H1 (cell line): ENCODE data around the gene PATL2. TPM values are rescaled to one million over a fixed set of nuclear protein-coding genes. Genes with fewer than 3 reads are reported as not detected.

ENCODE experiments used
- CTCF ChIA-PET: fragments of 300-600 bp; sonication (Branson Sonifier 250); formaldehyde crosslinking; loops from one replicate; lab custom pipeline; 2021; ENCODE audit not compliant: partially characterized antibody; lab: Charles Lee
- POLR2A ChIA-PET: fragments of 300-600 bp; sonication (Branson Sonifier 250); formaldehyde crosslinking; loops from one replicate; lab custom pipeline; 2021; ENCODE audit warnings: inconsistent platforms; ENCODE audit not compliant: partially characterized antibody; lab: Charles Lee
- DNase-seq, 2 experiments: peaks; one replicate each; pipeline versions ENCODE4 v3.0.0 to v3.0.0-alpha.2; 2010 to 2022; ENCODE audit warnings: low spot score in 2 of 2, low read depth in 1 of 2, mixed read lengths in 1 of 2
- FAIRE-seq: peaks from 2 replicates; lab custom pipeline; 2011; peaks lifted over from hg19 to GRCh38; lab: Jason Lieb, UNC
- H2AFZ ChIP-seq: 2 replicates; pipeline ENCODE4 v1.8.1; 2012; ENCODE audit warnings: low read length, inconsistent platforms
- H2AK5ac ChIP-seq: 2 replicates; pipeline ENCODE4 v1.6.1; 2013; ENCODE audit warnings: low read depth, low read length
- H2BK120ac ChIP-seq: replicated peaks from 2 replicates; pipeline ENCODE3; 2013; ENCODE audit warnings: low read depth, low read length, inconsistent platforms
- H2BK12ac ChIP-seq: 2 replicates; pipeline ENCODE4 v1.6.1; 2013; ENCODE audit warnings: low read depth, low read length
- H2BK15ac ChIP-seq: 2 replicates; pipeline ENCODE4 v1.6.1; 2013; ENCODE audit warnings: low read length
- H2BK20ac ChIP-seq: 2 replicates; pipeline ENCODE4 v1.6.1; 2013; ENCODE audit warnings: low read length
- H2BK5ac ChIP-seq: 2 replicates; pipeline ENCODE4 v1.6.1; 2013; ENCODE audit warnings: low read depth, low read length
- H3K14ac ChIP-seq: 2 replicates; pipeline ENCODE4 v1.6.1; 2013; ENCODE audit warnings: inconsistent platforms; ENCODE audit not compliant: insufficient read length
- H3K18ac ChIP-seq: 2 replicates; pipeline ENCODE4 v1.6.1; 2013; ENCODE audit warnings: low read length; ENCODE audit errors: extremely low read depth
- H3K23ac ChIP-seq: 2 replicates; pipeline ENCODE4 v1.6.1; 2013; ENCODE audit warnings: inconsistent platforms; ENCODE audit not compliant: insufficient read length
- H3K23me2 ChIP-seq: 2 replicates; pipeline ENCODE4 v1.6.1; 2013; ENCODE audit warnings: low read depth, low read length
- H3K27ac ChIP-seq: 2 replicates; pipeline ENCODE4 v1.6.1; 2011; ENCODE audit warnings: low read depth, low read length, inconsistent platforms
- H3K27me3 ChIP-seq, 4 experiments: replicated peaks in 1 of 4; 1 replicate in 1 of 4; 2 replicates in 3 of 4; pipeline versions ENCODE4 v1.6.1 to v1.8.1; 2011 to 2013; ENCODE audit warnings: low read length in 3 of 4, mild to moderate bottlenecking in 3 of 4, inconsistent platforms in 2 of 4, mixed read lengths in 2 of 4, moderate library complexity in 1 of 4; ENCODE audit not compliant: control insufficient read depth in 3 of 4, insufficient read depth in 3 of 4; ENCODE audit errors: extremely low read depth in 1 of 4
- H3K36me3 ChIP-seq, 4 experiments: 2 replicates each; pipeline versions ENCODE4 v1.6.1 to v1.8.1; 2011 to 2013; ENCODE audit warnings: mild to moderate bottlenecking in 4 of 4, low read length in 3 of 4, moderate library complexity in 2 of 4, control low read depth in 1 of 4, inconsistent platforms in 1 of 4; ENCODE audit not compliant: insufficient read depth in 4 of 4, control insufficient read depth in 2 of 4
- H3K4ac ChIP-seq: replicated peaks from 2 replicates; pipeline ENCODE3; 2013; ENCODE audit warnings: low read length, low read depth, mixed read lengths, inconsistent platforms; ENCODE audit not compliant: insufficient read length
- H3K4me1 ChIP-seq, 4 experiments: replicated peaks in 1 of 4; 1 replicate in 1 of 4; 2 replicates in 3 of 4; pipeline versions ENCODE4 v1.6.1 to v1.8.1; 2011 to 2013; ENCODE audit warnings: low read length in 3 of 4, inconsistent platforms in 2 of 4, mixed read lengths in 1 of 4; ENCODE audit not compliant: insufficient read depth in 4 of 4, control insufficient read depth in 3 of 4
- H3K4me2 ChIP-seq, 2 experiments: 2 replicates each; pipeline versions ENCODE4 v1.6.1 to v1.8.1; 2011 to 2013; ENCODE audit warnings: low read depth in 2 of 2, low read length in 2 of 2, control low read depth in 1 of 2, inconsistent platforms in 1 of 2, mild to moderate bottlenecking in 1 of 2; ENCODE audit not compliant: insufficient read depth in 1 of 2
- H3K4me3 ChIP-seq, 4 experiments: fragments of 200-600, 300-600 bp in 1 of 4; sonication (generic), shearing (Covaris generic), sonication (Bioruptor Twin) in 1 of 4; 2 replicates each; pipeline versions ENCODE4 v1.5.1 to v1.8.1; 2011 to 2016; ENCODE audit warnings: low read length in 4 of 4, low read depth in 3 of 4, control low read depth in 2 of 4, inconsistent platforms in 2 of 4, mild to moderate bottlenecking in 2 of 4, mixed read lengths in 1 of 4, moderate library complexity in 1 of 4; ENCODE audit not compliant: insufficient read depth in 2 of 4; ENCODE audit errors: extremely low read depth in 1 of 4
- H3K56ac ChIP-seq: replicated peaks from 2 replicates; pipeline ENCODE3; 2013; ENCODE audit warnings: low read depth, mild to moderate bottlenecking, mixed read lengths, low read length, inconsistent platforms; ENCODE audit not compliant: insufficient read length
- H3K79me1 ChIP-seq: 2 replicates; pipeline ENCODE4 v1.6.1; 2013; ENCODE audit warnings: low read depth, low read length, control low read depth
- H3K79me2 ChIP-seq, 2 experiments: 2 replicates each; pipeline versions ENCODE4 v1.6.1 to v1.8.1; 2012 to 2013; ENCODE audit warnings: low read length in 2 of 2, mild to moderate bottlenecking in 2 of 2, inconsistent platforms in 1 of 2; ENCODE audit not compliant: insufficient read depth in 2 of 2, control insufficient read depth in 1 of 2
- H3K9ac ChIP-seq, 4 experiments: replicated peaks in 1 of 4; 1 replicate in 1 of 4; 2 replicates in 3 of 4; pipeline versions ENCODE4 v1.6.1 to v1.8.1; 2011 to 2013; ENCODE audit warnings: low read depth in 3 of 4, low read length in 3 of 4, control low read depth in 2 of 4, mild to moderate bottlenecking in 2 of 4, moderate library complexity in 2 of 4, inconsistent platforms in 1 of 4; ENCODE audit errors: extremely low read depth in 1 of 4
- H3K9me3 ChIP-seq, 2 experiments: 2 replicates each; pipeline versions ENCODE4 v1.6.1 to v1.8.1; 2012 to 2013; ENCODE audit warnings: mild to moderate bottlenecking in 2 of 2, moderate library complexity in 2 of 2, control low read depth in 1 of 2, inconsistent platforms in 1 of 2, low read depth in 1 of 2, low read length in 1 of 2, mixed read lengths in 1 of 2; ENCODE audit not compliant: insufficient read depth in 2 of 2
- H4K20me1 ChIP-seq, 2 experiments: replicated peaks in 1 of 2; 2 replicates each; pipeline versions ENCODE3 to v1.8.1; 2011 to 2013; ENCODE audit warnings: inconsistent platforms in 2 of 2, low read length in 2 of 2, mild to moderate bottlenecking in 1 of 2; ENCODE audit not compliant: insufficient read depth in 2 of 2, control insufficient read depth in 1 of 2
- H4K5ac ChIP-seq: 2 replicates; pipeline ENCODE4 v1.6.1; 2013; ENCODE audit warnings: low read length, low read depth, mixed read lengths, inconsistent platforms; ENCODE audit not compliant: insufficient read length
- H4K8ac ChIP-seq: 2 replicates; pipeline ENCODE4 v1.8.0; 2013; ENCODE audit warnings: mild to moderate bottlenecking, moderate library complexity, low read length, inconsistent platforms; ENCODE audit not compliant: insufficient read depth; ENCODE audit errors: extremely low read depth
- H4K91ac ChIP-seq: replicated peaks from 2 replicates; pipeline ENCODE3; 2013; ENCODE audit warnings: low read length, mixed read lengths, inconsistent platforms; ENCODE audit not compliant: insufficient read length
- BRCA1 ChIP-seq: IDR thresholded peaks from 2 replicates; pipeline ENCODE4 v1.6.1; 2012; ENCODE audit warnings: low read depth, low read length, improper control_type of control experiment
- SIX5 ChIP-seq: IDR thresholded peaks from 2 replicates; pipeline ENCODE4 v1.6.1; 2011; ENCODE audit warnings: mild to moderate bottlenecking, low read depth, low read length
- WGBS, 2 experiments: shearing (Covaris generic) in 1 of 2; methylation state at CpG; one replicate each; pipeline versions ENCODE4 v1.1.6 to v1.1.7; 2013 to 2015; ENCODE audit warnings: low lambda C conversion rate in 2 of 2, mixed read lengths in 2 of 2, inconsistent platforms in 1 of 2, low coverage in 1 of 2, missing lambda C conversion rate in 1 of 2; ENCODE audit not compliant: insufficient replicate concordance in 2 of 2, insufficient coverage in 1 of 2, insufficient read length in 1 of 2; ENCODE audit errors: extremely low coverage in 1 of 2, missing lambda C conversion rate in 1 of 2; 5-methylcytosine and 5-hydroxymethylcytosine counted together
- polyA plus RNA-seq, 7 experiments: library from polyadenylated mRNA; depleted of rRNA in 3 of 7; stranded (reverse) in 5 of 7; unstranded in 2 of 7; fragments of >200 nt in 5 of 7; fragments of 200-250 nt in 2 of 7; gene quantifications; 1 replicate in 5 of 7; 2 replicates in 1 of 7; 4 replicates in 1 of 7; pipeline versions ENCODE4 v1.2.1 to v1.2.3, GENCODE V29; 2011 to 2013; ENCODE audit warnings: missing spikeins in 2 of 7, mixed read lengths in 2 of 7
- total RNA-seq: library from RNA; stranded (reverse); fragmentation: NEBNext Ultra II Directional; extraction: Animal tissue kit (Norgen Biotek cat#: 25700); gene quantifications from 2 replicates; pipeline ENCODE4 v1.2.1, GENCODE V29; 2021

PATL2 gene
- total and polyA plus RNA-seq, 2 of the 8 experiments (the other 6 are each of a cell fraction or from before 2014, with no cell fraction given): 0.65 to 1.3 TPM

DNA sequence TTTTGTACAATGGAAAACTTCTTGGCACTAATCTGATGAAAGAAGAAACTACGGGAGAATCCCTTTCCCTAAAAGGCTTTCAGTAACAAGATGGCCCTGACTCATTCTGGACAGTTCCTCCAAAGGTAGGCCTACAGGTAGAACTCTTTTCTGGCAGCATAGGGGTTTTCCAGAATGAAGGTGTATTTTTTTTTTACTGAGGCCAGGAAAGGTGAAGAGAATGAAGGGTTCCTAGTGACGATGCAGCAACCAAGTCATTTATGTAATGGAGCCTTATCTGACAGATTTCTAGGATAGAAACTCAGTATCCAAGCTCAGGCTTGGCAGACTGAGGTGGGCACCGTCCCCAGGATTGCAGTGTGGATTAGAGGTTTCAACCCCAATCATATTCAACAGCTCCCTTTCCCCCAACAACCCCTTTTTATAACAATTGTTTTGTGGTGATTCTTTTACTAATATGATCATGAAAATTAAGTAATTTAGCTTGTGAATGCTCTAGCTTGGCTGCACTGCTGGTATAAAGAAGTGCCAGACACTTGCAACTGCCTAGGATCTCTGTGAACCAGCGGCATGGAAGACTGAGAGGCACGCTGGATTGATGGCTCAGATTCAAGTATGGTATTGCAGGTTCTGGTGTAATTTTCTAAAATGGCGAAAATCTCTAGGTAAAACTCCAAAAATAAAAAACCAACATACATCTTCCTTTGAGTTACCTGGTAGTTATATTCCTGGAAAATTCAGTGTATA is 16.5 kb upstream of the PATL2 start:
- ChIA-PET CTCF (interaction anchor here (0.7 to 4.9 kb wide), 5 partner anchors 8 to 63 kb away, joined by 3 to 31 read pairs (median 17); partner anchors contain the start of genes SPG11 and TRIM69), POLR2A (interaction anchor here (0.7 to 6.3 kb wide), 7 partner anchors 10 to 64 kb away, joined by 3 to 64 read pairs (median 4); partner anchors contain the start of genes B2M, PATL2 and SPG11)
- DNase-seq: no peak
- 92% methylated on average over 6 of the region's 6 CpGs; no CpG with 5 or more reads in 1 of the 2 experiments for WGBS, 2 experiments
- H2BK12ac ChIP-seq: no peak overlapping the region; the same call in 1 of the 2 replicates
- H3K4me3 ChIP-seq: peak overlapping the region in 1 of 4 experiments; percentile 90; a peak in 2 of 8 replicates
- no peak overlapping the region for H3K23ac ChIP-seq
- H3K4me1 ChIP-seq: peaks cover 0 to 7% (median 4%) of the 10 kb centered on the region in 4 experiments; a peak in 4 of 7 replicates
- no peak overlapping the region for H3K27ac ChIP-seq
- no peak overlapping the region for H3K14ac ChIP-seq
- H3K4me2 ChIP-seq: peak overlapping the region in 1 of 2 experiments; percentile 82; a peak in 1 of 4 replicates
- H3K4ac ChIP-seq: no peak overlapping the region
- H3K18ac ChIP-seq: no peak overlapping the region
- H2BK20ac ChIP-seq: 0 out of 2 replicates have a peak overlapping the region, but pooled peaks have one; percentile 34
- no peaks in the 10 kb centered on the region for H4K20me1 ChIP-seq
- no peak overlapping the region for H4K8ac ChIP-seq
- no peak overlapping the region for H3K56ac ChIP-seq
- no peak overlapping the region for H2BK5ac ChIP-seq
- no peaks in the 10 kb centered on the region for H3K36me3 ChIP-seq
- no peaks in the 10 kb centered on the region for H3K79me2 ChIP-seq
- no peak overlapping the region for H3K9ac ChIP-seq
- H4K91ac ChIP-seq: peak overlapping the region; percentile 33
- no peaks in the 10 kb centered on the region for H3K9me3 ChIP-seq
- H3K79me1 ChIP-seq: no peaks in the 10 kb centered on the region
- no peak for FAIRE-seq
- H3K27me3 ChIP-seq: no peaks in the 10 kb centered on the region
- H2BK120ac ChIP-seq: peak overlapping the region; percentile 58
- no peak overlapping the region for H4K5ac ChIP-seq
- no peak overlapping the region for H2AFZ ChIP-seq
- 0 out of 2 replicates have a peak overlapping the region, but pooled peaks have one; percentile 50 for H2BK15ac ChIP-seq
- H2AK5ac ChIP-seq: no peak overlapping the region
- H3K23me2 ChIP-seq: peaks cover 7% of the 10 kb centered on the region
- TF ChIP-seq SIX5 (no peak), BRCA1 (no peak)
